ENCODE results near the gene RRP12. TPM values are rescaled to one million over a fixed set of nuclear protein-coding genes. Genes with fewer than 3 reads are reported as not detected.

RRP12 gene, protein sequence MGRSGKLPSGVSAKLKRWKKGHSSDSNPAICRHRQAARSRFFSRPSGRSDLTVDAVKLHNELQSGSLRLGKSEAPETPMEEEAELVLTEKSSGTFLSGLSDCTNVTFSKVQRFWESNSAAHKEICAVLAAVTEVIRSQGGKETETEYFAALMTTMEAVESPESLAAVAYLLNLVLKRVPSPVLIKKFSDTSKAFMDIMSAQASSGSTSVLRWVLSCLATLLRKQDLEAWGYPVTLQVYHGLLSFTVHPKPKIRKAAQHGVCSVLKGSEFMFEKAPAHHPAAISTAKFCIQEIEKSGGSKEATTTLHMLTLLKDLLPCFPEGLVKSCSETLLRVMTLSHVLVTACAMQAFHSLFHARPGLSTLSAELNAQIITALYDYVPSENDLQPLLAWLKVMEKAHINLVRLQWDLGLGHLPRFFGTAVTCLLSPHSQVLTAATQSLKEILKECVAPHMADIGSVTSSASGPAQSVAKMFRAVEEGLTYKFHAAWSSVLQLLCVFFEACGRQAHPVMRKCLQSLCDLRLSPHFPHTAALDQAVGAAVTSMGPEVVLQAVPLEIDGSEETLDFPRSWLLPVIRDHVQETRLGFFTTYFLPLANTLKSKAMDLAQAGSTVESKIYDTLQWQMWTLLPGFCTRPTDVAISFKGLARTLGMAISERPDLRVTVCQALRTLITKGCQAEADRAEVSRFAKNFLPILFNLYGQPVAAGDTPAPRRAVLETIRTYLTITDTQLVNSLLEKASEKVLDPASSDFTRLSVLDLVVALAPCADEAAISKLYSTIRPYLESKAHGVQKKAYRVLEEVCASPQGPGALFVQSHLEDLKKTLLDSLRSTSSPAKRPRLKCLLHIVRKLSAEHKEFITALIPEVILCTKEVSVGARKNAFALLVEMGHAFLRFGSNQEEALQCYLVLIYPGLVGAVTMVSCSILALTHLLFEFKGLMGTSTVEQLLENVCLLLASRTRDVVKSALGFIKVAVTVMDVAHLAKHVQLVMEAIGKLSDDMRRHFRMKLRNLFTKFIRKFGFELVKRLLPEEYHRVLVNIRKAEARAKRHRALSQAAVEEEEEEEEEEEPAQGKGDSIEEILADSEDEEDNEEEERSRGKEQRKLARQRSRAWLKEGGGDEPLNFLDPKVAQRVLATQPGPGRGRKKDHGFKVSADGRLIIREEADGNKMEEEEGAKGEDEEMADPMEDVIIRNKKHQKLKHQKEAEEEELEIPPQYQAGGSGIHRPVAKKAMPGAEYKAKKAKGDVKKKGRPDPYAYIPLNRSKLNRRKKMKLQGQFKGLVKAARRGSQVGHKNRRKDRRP (N-terminal part only)
- total RNA-seq (2022) (66.1 and 86.7 TPM in 2 replicates), Bru-seq, nascent RNA (percentile 62 among the genes with signal in this experiment), BruChase-seq, experiment 1, labeled RNA remaining after a 6-hour chase (percentile 69 among the genes with signal in this experiment), BruChase-seq, experiment 2, labeled RNA remaining after a 2-hour chase (percentile 56 among the genes with signal in this experiment)
- long read RNA-seq, full-length matches to known transcripts: 114 of 230 reads
- long read RNA-seq, partial matches to known transcripts: 95 of 230 reads
- long read RNA-seq, other reads (novel, unspliced or antisense): 21 of 230 reads

DNA sequence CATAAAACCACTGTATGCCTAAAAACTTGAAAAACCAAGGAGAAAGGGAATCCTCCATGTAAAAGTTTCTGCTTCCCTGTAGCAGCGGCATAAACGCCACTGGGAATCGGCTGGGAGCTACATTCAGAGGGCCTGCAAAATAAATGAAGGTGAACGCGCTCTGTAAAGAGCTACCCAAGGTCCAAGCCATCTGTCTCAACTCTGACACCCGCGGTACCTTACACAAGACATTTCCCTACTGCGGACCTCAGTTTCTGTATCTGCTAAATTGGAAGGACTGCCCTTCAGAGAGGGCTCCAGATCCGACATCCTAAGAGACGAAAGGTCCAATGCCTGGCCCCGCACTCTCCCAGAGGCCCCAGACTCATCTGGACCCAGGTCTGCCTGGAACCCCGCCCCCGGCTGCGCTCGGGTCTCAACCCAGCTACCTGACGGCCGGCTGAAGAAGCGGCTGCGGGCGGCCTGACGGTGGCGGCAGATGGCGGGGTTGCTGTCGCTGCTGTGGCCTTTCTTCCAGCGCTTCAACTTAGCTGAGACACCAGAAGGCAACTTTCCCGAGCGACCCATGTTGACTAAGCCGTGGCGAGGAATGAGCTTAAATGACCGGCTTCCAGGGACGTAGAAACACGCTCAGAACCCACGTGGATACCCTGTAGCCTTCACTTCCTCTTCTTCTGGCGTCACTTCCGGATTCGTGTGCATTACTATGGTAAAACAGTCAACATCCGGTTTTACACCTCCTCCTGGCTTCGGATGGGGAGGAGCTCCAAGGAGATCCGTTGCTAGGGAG, at the start of gene RRP12:
Gene RRP12 (minus strand): TSS at position 676 of the 790 bp plus-strand sequence. CDS start 109 bp downstream, at position 567.
- CTCF ChIA-PET: interaction anchor here (0.5 to 2.4 kb wide), 10 partner anchors 12 to 328 kb away, joined by 3 to 16 read pairs (median 4); partner anchors contain the start of gene FRAT2
- TF ChIP-seq, protein P1, sequence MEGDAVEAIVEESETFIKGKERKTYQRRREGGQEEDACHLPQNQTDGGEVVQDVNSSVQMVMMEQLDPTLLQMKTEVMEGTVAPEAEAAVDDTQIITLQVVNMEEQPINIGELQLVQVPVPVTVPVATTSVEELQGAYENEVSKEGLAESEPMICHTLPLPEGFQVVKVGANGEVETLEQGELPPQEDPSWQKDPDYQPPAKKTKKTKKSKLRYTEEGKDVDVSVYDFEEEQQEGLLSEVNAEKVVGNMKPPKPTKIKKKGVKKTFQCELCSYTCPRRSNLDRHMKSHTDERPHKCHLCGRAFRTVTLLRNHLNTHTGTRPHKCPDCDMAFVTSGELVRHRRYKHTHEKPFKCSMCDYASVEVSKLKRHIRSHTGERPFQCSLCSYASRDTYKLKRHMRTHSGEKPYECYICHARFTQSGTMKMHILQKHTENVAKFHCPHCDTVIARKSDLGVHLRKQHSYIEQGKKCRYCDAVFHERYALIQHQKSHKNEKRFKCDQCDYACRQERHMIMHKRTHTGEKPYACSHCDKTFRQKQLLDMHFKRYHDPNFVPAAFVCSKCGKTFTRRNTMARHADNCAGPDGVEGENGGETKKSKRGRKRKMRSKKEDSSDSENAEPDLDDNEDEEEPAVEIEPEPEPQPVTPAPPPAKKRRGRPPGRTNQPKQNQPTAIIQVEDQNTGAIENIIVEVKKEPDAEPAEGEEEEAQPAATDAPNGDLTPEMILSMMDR (IDR thresholded peaks at IDR 0.05; ENCODE audit: unreplicated experiment): no peak
- POLR2A ChIA-PET: interaction anchor here (0.5 to 4.4 kb wide), 36 partner anchors 9 to 286 kb away, joined by 3 to 69 read pairs (median 4); partner anchors contain the start of genes ANKRD2, ARHGAP19, AVPI1 and EXOSC1
- peak; percentile 98 for DNase-seq (ENCODE audit: unreplicated experiment)
- H3K9me3 Mint-ChIP-seq (ENCODE audit: unreplicated experiment): no peaks in the 10 kb centered on the region
- H3K36me3 Mint-ChIP-seq (ENCODE audit: insufficient read depth, unreplicated experiment): peaks cover 26% of the 10 kb centered on the region
- BruUV-seq (replicated peaks): TSS peak; percentile 86
- no peaks in the 10 kb centered on the region for H3K4me1 Mint-ChIP-seq (ENCODE audit: insufficient read depth, unreplicated experiment)
- peak within 1 kb of the TSS; percentile 98 for H3K27ac Mint-ChIP-seq (ENCODE audit: low read depth, unreplicated experiment)
- H3K4me3 Mint-ChIP-seq (ENCODE audit: unreplicated experiment): peak within 1 kb of the TSS; percentile 90
- H3K27me3 Mint-ChIP-seq (ENCODE audit: insufficient read depth, unreplicated experiment): no peaks in the 10 kb centered on the region
- intact Hi-C loops (cut with micrococcal nuclease): no loop called here

DNA sequence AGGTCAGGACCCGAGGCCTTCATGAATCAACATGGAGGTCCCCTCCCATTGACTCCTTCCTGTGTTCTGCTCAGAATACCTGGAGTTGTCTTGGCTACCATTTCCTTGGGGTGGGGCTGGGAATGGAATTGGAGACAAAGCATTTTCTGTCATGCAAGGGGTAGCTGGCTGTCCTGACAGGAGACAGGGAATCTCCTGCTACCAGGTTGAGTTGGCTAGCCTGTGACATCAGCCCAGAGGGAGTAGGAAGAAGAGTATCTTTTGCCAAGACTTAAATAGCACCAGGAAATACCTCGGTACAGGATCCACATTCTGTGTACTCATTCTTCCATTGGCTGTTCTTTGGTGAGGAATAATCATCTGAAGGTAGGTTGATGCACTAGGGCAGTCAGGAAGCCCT, 49.7 kb upstream of the RRP12 start:
- TF ChIP-seq, protein P1 (IDR thresholded peaks at IDR 0.05; ENCODE audit: unreplicated experiment): no peak
- Mint-ChIP-seq H3K27ac (ENCODE audit: low read depth, unreplicated experiment) (no peak overlapping the region), H3K4me3 (ENCODE audit: unreplicated experiment) (no peak overlapping the region), H3K36me3 (ENCODE audit: insufficient read depth, unreplicated experiment) (peaks cover 53% of the 10 kb centered on the region), H3K4me1 (ENCODE audit: insufficient read depth, unreplicated experiment) (peaks cover 13% of the 10 kb centered on the region), H3K27me3 (ENCODE audit: insufficient read depth, unreplicated experiment) (no peaks in the 10 kb centered on the region), H3K9me3 (ENCODE audit: unreplicated experiment) (no peaks in the 10 kb centered on the region)
- DNase-seq (ENCODE audit: unreplicated experiment): no peak
- POLR2A ChIA-PET: no interaction called here
- intact Hi-C loops (cut with micrococcal nuclease): no loop called here
- no TSS peak for BruUV-seq (replicated peaks)
- CTCF ChIA-PET: interaction anchor here (0.9 to 1.5 kb wide), 2 partner anchors 103 to 162 kb away, joined by 3 read pairs; no protein-coding TSS in a partner anchor

DNA sequence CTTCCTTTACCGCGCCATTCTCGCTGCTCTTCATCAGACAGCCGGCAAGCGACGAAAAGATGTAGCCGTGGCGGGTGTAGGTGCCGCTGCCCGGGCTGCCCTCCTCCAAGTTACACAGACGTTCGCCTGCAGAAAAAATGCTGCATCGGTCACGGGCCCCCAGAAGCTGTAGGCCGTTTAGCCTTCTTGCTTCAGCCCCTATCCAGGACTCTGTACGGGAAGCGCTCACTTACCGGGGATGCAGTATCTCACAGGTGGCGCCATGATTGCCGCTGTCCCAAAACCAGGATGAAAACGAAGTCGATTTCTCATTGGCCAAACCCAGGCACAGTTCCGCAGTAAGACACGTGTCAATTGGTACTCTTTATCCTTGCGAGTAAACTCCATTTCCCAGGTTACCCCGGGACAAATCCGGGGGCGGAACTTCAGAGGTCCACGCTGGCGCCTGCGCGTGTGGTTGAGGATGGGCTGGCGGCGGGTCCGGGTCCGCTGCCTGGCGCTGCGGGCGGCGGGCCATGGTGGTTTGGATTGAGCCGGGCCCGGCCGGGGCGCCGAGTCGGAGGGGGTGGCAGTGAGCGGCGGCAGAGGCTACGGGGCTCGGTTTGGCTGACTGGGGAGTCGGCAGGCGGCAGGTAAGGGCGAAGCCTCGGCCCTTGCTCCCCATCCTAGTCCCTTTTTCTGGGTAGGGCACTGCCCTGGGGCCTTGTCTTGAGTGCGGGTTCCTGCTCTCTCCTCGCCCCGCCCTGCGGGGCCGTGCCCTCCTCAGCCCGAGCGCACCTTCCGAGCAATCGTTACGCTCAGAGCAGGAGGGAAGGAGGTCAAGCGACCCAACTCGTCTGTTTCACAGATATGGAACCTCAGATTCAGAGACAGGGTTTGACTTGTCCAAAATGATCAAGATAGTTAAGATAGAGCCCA, 44.8 kb upstream of the RRP12 start, which contains the start of the genes EXOSC1 and ZDHHC16:
Gene EXOSC1 (minus strand): TSS at position 285 of the 918 bp plus-strand sequence. CDS start 21 bp downstream, at position 264.
Gene ZDHHC16 (plus strand): TSS at position 454 of the 918 bp plus-strand sequence. CDS start 5,501 bp downstream, outside the sequence.
- TF ChIP-seq, protein P1 (IDR thresholded peaks at IDR 0.05; ENCODE audit: unreplicated experiment): no peak
- ChIA-PET POLR2A (interaction anchor here (0.6 to 3.7 kb wide), 12 partner anchors 10 to 291 kb away, joined by 3 to 34 read pairs (median 4); partner anchors contain the start of genes AVPI1, RRP12 and ZFYVE27), CTCF (interaction anchor here (0.5 to 2.1 kb wide), 5 partner anchors 18 to 113 kb away, joined by 3 to 9 read pairs (median 3); no protein-coding TSS in a partner anchor)
- Mint-ChIP-seq H3K36me3 (ENCODE audit: insufficient read depth, unreplicated experiment) (peaks cover 33% of the 10 kb centered on the region), H3K9me3 (ENCODE audit: unreplicated experiment) (no peaks in the 10 kb centered on the region), H3K4me1 (ENCODE audit: insufficient read depth, unreplicated experiment) (peaks cover 25% of the 10 kb centered on the region), H3K27ac (ENCODE audit: low read depth, unreplicated experiment) (peak within 1 kb of the TSS; percentile 74), H3K27me3 (ENCODE audit: insufficient read depth, unreplicated experiment) (no peaks in the 10 kb centered on the region), H3K4me3 (ENCODE audit: unreplicated experiment) (peak within 1 kb of the TSS; percentile 99)
- DNase-seq (ENCODE audit: unreplicated experiment): peak; percentile 97
- intact Hi-C loops (cut with micrococcal nuclease): loop anchor here (1.0 to 10.0 kb wide), 2 partner anchors 39 to 49 kb away; partner anchors contain the start of genes MMS19 and UBTD1
- BruUV-seq (replicated peaks): TSS peak; percentile 64

Measured in MCF 10A (cell line).